CD4-positive, alpha-beta T cell treated with Interleukin-6 for 4 hours (primary cell): Measurements from ENCODE around the gene ACSM5.

Experiments used
- DNase-seq: peaks from one replicate; pipeline ENCODE4 v3.0.0-alpha.2; 2020; ENCODE audit warnings: mixed read lengths

ACSM5 gene, protein sequence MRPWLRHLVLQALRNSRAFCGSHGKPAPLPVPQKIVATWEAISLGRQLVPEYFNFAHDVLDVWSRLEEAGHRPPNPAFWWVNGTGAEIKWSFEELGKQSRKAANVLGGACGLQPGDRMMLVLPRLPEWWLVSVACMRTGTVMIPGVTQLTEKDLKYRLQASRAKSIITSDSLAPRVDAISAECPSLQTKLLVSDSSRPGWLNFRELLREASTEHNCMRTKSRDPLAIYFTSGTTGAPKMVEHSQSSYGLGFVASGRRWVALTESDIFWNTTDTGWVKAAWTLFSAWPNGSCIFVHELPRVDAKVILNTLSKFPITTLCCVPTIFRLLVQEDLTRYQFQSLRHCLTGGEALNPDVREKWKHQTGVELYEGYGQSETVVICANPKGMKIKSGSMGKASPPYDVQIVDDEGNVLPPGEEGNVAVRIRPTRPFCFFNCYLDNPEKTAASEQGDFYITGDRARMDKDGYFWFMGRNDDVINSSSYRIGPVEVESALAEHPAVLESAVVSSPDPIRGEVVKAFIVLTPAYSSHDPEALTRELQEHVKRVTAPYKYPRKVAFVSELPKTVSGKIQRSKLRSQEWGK

DNA sequence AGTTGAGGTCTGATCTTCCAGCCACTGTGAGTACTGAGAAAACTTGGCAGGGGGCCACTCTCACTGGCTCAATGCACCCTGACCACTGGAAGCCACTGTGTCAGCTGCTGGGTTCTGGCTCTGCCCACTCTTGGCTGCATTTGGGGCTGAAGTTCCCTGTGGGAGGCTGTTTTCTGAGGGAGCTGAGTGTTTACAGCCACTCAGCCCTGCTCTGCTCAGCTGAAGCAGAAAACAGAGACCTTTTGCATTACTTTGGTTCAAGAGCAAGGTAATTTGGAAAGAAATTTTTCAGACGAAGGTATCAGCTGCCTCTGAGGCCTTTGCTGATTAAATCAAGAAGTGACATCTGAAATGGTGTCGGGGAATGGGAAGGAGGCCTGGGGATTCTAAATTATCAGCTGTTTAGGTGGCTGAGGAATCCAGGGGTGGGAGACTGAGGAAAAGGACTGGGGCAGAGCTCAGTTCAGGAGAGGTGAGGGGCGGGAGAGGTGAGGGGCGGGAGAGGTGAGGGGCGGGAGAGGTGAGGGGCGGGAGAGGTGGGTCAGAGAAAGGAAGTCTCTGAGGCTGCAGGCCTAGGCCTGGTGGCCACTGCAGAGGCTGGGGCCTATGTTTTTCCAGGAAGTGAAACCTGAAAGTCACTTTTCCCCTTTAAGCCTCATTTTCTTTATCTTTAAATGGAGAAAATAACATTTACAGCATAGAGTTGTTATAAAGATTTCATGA lies at the start of gene ACSM5:
TSS of gene ACSM5 (plus strand) at position 137 of the 723 bp plus-strand sequence. CDS start 1,951 bp downstream, outside the sequence.
- no peak for DNase-seq

DNA sequence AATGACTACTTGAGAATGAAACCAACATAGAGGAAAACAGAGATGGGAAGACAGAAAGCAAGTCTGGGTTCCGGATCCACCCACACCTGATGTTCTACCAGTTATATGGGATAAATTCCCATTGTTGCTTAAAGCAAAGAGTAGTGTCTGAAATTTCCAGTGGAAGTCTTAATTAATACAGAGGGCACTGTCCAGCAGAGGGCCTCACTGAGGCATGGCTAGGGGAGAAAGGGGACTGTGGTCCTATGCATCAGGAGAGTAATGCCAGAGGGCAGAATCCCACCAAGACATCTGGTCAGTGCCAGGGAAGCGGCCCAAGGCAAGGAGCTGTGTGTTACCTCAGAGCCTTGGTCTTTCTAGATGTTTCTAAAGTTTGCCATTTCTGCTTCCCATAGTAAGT lies 49.3 kb upstream of the ACSM5 start:
- DNase-seq, result no peak

DNA sequence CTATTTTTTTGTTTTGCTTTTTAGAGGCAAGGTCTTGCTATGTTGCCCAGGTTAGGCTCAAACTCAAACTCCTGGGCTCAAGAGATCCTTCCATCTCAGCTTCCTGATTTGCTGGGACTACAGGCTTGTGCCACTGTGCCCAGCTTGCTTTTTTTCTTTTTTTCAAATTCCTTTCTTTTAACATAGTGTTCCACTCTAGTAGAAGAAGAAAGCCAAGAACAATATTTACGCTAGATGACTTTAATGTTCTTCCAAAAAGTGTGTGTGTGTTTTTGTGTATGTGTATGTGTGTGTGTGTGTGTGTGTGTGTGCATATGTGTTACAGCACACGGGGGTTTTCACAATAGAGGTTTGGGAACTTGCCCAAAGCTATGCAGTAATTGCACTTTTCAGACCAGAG lies 46.1 kb upstream of the ACSM5 start:
- no peak for DNase-seq

DNA sequence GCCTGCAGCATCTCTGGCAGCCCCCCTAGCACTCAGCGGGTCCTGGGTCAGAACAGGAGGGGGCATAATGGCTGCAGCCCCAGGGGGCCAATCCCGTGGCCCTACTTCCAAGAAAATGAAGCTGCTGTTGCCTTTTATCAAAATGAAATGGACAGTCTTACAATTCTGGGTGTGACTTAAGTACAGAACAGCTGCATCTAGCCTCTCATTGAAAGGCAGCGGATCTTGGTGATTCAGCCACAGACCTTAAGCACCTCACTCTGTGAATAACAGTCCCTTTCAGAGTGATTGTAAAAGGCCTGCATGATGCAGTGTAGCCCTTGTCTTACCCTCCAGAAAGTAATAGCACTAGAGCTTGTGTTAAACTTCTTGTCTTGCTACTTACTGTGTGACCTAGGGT lies 45.3 kb upstream of the ACSM5 start:
- DNase-seq, result no peak

DNA sequence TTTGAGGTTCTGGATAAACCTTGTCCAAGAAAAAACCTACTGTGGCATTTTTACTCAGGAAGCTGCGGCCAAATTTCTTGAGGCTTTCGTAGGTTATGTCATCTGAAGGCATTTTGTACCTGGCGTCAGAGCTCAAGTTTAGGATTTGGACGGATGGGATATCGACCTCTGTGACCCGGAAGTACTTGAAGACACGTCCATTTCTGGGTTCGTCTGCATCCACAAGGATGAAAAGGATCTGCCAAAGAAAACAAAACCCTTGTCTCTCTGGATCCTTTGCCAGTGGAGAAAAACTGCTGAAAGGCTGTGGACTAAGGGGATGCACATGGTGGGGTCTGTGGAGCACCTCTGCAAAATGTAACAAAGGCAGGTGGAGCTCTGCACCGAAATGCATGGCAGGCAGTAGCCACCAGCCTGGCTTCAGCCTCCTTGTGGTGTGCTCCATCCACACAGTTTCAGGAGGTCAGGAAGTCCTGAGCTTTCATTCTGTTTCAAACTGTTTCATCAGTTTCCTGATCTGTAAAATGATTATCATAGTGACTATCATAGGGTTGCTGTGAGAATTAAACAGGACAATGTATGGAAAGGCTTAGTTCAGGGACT lies 39.8 kb upstream of the ACSM5 start:
- no peak for DNase-seq

DNA sequence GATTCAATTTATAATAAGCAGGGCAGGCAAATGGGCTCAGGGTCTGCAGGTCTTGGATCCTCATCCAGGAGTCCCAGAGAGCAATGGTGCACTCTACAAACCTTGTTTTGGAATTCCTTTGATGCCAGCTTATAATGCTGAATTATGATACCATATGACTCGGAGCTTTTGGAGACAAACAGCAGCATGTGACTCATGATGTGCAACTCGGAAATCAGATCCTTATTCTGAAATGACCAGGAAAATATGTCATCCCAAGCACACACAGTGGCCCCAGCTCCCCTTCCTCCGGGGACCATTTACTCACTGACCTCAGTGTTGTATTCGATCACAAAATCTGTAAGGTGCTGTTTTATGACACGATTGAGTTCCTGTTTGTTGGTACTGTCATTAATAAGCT lies 36.6 kb upstream of the ACSM5 start:
- no peak for DNase-seq

DNA sequence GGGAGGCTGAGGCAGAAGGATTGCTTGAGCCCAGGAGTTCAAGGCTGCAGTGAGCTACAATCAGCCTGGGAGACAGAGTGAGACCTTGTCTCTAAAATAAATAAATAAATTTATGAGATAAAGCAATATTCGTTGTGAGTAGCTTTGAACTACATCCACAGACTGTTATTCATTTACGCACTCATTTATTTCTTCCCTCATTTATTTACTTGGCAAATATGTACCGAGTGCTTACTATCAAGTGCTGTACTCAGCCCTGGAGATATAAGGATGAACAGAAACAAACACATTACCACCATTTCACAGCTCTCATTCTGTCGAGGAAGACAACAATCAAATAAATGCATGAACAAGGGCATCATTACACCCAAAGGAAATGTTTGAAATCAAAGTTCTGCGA lies 32.2 kb upstream of the ACSM5 start:
- DNase-seq, result no peak

DNA sequence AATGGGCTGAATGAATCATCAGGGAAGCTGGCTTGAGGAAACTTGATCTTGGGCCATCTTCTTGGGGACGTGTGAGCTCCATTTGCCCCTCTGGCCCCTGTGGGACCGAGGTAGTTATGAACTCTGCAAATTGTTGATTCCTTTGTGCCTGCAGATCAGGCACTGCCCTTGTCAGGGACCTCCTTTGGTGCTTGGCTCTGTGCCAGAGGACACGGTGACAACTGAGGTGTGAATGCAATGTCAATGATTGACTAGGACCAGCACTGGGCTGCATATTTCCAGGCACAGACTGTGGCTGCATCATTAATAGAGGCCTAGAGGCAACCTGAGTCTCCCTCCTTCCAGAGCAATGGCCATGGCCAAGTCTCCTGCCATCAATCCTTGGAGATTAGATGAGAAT lies 28.6 kb upstream of the ACSM5 start:
- DNase-seq, result no peak

DNA sequence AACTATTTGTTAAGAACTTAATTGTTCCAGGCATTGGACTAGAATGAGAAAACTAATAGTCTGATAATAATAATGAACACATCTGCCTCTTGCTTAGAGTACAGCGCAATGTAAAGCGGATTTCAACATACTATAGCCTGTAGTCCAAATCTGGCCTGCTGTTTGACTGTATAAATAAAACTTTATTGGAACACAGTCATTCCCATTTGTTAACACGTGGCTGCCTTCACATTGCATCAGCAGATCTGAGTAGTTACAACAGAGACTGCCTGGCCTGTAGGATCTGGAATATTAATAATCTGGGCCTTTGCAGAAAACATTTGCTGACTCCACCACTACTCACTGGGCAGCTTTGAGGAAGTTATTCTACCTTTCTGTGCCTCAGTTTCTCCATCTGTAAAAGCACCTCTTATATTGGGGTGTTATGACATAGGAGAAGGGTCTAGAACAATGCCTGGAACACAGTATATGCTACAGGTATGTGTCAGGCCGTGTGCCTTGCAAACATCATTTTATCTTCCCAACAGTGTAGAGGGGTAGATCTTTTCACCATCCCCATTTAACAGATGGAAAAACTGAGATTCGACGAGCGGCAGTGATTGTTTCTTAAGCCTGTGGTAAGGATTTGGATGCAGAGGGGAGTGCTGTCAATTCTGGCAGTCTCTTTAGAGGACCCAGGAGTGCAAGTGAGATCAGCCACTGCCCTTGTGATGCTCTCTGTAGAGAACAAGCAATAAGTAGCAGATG lies 27.0 kb upstream of the ACSM5 start:
- DNase-seq, result no peak

DNA sequence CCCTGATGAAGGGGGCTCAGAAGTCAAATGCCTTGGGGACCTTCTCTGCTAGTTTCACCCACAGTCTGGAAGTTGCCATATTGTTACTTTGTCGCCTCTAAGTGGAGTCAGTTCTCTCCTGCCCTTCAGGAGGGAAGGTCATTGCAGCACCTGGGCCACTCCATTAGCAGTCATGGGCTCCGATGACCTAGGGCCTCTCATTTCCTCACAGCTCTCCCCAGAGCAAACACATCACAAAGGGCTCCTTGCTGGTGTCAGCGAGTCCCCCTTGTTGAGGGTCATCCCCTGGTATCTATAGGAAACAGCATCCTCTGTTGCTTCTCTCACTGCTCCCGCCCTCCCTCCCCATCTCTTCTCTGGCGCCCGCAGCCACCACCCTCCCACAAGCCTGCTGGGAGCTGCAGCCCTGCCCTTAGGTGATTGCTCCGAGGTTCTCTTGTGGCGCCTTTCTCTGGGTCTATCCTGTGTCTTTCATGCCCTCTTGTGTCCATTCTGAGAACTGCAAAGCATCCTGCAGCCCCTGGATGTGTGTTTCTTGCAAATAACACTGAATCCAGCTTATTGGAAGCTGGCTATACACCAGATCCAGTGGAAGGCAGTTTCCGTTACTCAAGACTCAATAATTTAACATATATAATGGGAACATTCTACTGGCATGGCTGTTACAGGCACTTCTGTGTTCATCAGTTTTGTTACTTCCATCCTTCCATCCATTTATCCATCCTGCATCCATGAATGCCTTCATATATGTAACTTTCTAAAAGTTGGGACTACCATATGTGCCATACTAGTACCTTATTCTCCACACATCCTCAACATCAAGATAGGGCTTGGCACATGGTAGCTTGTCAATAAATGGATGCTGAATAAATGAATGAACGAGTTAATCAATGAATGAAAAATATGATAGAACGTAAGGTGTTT lies 26.0 kb upstream of the ACSM5 start:
- DNase-seq, result peak; percentile 37

DNA sequence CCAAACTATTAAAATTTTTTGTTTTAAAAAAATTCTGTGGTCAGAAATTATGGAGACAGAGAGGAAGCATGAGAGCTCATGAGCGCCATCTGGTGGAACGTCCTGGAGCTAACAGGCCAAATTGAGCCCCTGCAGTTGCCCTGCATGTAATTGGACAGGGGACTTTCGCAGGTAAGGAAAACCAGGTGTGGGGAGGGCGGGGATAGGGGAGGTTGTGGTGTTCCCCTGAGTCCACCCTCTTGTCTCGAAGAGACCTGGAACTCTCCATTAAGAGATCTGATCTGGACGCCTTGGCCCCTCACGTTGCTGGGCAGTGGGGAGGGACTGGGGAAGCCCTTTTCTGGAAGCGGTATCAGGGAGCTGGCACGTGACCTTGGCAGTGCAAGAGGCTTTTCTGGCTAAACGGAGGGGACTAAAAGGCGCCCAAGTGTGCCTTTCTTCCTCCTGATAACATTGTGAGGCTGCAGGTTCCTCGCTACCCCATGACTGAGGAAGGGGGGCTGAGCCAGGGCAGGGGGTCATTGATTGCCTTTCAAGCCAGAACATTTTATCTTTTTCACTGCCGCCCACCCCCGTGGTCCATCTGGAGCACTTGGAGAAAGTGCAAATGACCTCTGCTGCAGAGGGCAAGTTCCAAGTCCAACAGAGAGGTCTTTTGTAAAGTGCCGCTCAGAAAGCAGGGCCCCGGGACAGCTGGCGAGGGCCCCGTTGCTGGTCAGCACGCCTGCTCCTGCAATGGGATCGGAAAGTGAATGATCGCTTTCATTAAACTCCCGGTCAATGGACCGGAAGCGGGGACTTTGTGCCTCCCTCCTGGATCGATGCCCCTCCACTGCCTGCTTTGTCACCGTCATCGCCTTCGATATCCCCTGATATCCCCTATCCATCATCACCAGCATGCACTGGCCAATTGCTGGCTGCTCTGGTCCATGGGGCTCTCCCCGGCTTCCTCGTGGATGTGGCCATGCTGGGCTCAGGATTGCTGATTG lies 23.2 kb upstream of the ACSM5 start:
- DNase-seq, result peak; percentile 57

DNA sequence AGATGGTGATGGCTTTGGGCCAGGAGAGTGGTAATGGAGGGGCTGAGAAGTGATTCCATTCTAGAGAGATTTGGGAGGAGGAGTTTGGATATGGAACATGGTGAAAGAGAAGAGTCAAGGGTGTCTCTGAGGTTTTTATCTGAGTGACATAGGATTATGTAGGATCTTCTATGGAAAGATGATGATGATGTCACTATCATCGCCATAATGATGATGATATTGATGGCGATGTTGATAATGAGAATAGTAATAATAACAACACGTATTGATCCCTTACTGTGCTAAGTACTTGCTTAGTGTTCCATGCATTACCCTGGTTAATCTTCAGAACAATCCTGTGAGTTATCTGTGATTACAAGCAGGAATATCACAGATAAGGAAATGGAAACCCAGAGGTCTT lies 21.4 kb upstream of the ACSM5 start:
- DNase-seq, result no peak

DNA sequence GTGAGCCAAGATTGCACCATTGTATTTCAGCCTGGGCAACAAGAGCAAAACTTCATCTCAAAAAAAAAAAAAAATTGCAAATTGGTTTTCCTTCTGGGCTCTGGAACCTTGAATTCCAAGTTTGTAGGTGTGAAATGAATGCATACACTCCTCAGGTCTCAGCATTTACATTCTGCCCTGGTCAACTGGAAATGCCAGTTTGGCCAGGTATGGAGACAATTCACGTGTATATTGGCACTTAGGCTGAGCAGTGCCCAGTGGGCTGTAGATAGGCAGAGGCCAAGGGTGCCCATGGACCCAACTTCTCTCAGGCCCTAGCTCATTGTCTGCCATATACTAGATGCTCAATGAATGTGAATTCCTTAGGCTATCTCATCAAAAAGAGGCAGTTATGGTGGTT lies 20.5 kb upstream of the ACSM5 start:
- DNase-seq, result no peak

DNA sequence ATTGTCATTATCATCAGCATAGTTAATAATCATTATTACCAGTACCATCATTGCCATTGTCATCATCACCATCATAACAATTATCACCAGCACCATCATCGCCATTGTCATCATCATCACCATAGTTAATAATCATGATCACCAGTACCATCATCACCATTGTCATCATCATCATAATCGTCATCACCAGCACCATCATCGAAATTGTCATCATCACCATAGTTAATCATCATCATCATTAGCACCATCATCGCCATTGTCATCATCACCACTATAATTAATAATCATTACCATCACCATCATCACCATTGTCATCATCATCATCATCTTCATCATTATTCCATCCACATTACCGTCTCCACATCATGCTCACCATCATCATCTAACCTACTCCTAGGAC lies 18.3 kb upstream of the ACSM5 start:
- DNase-seq, result no peak

DNA sequence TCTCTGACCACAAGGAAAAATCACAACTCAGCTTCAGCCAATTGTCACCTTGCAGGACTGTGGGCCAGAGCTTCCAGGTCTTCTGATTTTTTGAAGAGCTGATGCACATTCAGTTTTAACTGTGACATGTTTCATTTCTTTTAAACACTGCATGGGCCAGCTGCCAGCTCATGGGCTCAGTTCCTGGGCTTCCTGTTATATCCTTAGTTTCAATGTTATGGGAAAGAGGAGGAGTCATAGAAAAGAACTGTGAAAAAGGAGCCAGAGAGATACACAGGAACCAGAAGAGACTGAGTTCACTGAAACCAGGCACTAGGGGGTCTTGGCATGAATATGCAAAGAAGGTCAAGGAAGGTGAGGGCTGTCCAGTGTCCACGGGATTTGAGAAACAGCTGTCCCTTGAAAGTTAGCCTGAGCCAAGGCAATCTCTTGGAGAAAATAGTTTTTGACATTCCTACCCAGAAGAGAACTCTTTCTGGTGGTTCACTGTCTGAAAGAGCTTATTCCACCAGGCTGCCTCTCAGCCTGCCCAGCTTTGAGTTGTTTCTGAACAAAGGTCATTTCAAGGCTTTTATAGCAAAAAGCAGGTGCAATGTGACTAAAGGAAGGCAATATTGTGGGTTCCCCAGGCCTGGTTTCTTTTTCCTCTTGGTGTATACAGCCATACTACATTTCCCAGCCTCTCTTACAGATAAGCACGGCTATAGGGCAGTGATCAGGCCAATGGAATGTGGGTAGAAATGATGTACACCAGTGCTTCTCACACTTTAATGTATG lies 15.3 kb upstream of the ACSM5 start:
- DNase-seq, result no peak

DNA sequence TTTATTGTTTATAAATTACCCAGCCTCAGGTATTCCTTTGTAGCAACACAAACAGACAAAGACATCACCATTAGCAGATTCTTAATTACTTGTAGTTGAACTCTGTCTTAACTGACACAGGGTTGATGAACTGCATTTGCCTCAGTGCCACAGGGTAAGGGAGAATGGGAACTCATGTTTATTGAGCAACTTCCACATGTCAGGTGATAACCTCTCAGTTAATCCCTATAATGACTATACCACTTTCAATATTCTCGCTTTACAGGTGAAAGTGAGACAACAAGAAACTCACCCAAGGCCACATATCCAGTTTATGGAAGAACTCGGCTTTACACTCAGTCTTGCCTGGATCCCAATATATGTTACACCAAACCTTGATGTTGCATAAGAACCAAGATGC lies 13.4 kb upstream of the ACSM5 start:
- DNase-seq, result no peak

DNA sequence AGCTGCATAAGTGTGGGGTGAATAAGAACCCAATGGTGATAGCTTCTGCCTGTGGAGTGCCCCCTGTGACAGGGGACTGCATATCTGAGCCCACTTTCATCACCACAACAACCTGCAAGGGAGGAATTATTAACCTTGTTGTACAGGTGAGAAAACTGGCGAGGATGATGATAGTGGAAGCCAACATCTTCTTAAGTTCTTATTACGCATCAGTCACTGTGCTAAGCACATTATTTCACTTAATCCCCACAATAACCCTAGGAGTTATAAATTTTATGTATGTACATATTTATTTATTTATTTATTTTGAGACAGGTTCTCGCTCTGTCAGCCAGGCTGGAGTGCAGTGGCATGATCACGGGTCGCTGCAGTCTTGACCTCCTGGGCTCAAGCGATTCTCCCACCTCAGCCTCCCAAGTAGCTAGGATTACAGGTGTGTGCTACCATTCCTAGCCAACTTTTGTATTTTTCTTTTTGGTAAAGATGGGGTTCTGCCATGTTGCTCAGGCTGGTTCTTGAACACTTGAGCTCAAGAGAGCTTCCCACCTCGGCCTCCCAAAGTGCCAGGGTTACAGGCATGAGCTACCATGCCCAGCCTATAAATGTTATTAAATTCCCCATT lies 12.4 kb upstream of the ACSM5 start:
- DNase-seq, result no peak

DNA sequence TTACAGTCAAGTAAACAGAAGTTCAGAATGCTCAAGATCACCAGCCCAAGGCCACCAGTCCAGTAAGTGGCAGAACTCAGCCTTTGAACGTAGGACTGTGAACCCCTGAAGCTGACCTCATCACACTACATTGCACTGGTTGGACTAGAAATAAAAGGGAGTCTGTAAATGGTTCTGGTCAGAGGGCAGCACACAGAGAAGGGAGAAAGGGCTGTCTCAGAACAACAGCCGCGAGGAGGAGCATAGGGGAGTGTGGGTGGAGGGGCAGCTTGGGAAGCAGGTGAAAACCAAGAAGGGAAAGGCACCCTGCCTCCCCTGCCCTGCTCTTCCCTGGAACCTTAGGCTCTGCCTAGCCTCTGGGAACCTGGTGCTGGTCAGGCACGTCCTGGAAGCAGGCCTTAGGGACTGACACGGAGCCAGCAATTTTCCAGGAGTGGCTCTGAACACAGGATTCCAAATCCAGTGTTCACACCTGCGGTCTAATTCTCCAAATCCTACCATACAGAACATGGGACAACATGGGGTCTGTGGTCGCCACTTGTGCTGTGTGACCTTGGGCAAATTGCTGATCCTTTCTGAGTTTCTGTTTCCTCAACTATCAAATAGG lies 11.8 kb upstream of the ACSM5 start:
- DNase-seq, result no peak

DNA sequence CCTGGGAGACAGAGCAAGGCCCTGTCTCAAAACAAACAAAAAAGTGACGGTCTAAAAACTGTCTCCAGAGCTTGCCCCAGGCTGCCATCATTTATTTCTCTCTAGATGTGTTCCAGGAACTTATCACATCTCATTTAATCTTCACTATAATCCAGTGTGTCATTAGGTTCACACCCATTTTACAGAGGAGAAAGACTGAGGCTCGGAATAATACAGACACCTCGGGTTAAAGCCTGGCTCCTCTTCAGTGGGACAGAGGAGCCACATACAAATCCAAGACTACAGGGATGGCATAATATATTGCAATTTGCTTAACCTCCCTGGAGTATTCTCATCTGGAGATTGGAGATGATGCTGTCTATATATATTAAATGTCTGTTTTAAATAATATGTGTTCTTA lies 10.7 kb upstream of the ACSM5 start:
- no peak for DNase-seq
